Fibroblast of villous mesenchyme (primary cell): ENCODE measurements around the gene SMAD2. TPM values are rescaled to one million over a fixed set of nuclear protein-coding genes. Genes with fewer than 3 reads are reported as not detected.

ENCODE experiments used
- DNase-seq: peaks from one replicate; pipeline ENCODE4 v3.0.0-alpha.2; 2010; ENCODE audit warnings: low read depth
- H3K4me3 ChIP-seq: 2 replicates; pipeline ENCODE4 v1.5.1; 2011; ENCODE audit warnings: low read depth, mild to moderate bottlenecking, low read length
- CTCF ChIP-seq: IDR thresholded peaks from 2 replicates; pipeline ENCODE4 v1.5.1; 2012; ENCODE audit warnings: low read depth, mild to moderate bottlenecking, low read length; ENCODE audit not compliant: insufficient read depth
- total RNA-seq: library from RNA; depleted of rRNA; stranded (reverse); fragments of >200 nt; gene quantifications from 2 replicates; pipeline ENCODE4 v1.2.3, GENCODE V29; 2012

The SMAD2 gene
- total RNA-seq, 1 donor: 36.3 TPM

- no peak for DNase-seq
- no peak for TF ChIP-seq CTCF
- no peak overlapping the region for H3K4me3 ChIP-seq
These were observed 42.3 kb downstream of the SMAD2 start for GRCh38 chr18:47888156-47888555.

- no peak for DNase-seq
- no peak overlapping the region for H3K4me3 ChIP-seq
- no peak for TF ChIP-seq CTCF
These were observed 43.2 kb downstream of the SMAD2 start for GRCh38 chr18:47887227-47887626.

GRCh38 chr18:47883771-47884413 is 46.6 kb downstream of the SMAD2 start:
- peak; percentile 47 for DNase-seq
- TF ChIP-seq CTCF: no peak
- H3K4me3 ChIP-seq: no peak overlapping the region

- no peak for TF ChIP-seq CTCF
- DNase-seq: peak; percentile 44
These were observed 47.8 kb downstream of the SMAD2 start for GRCh38 chr18:47882641-47883040.

GRCh38 chr18:47881752-47882455 is 48.6 kb downstream of the SMAD2 start:
- peak; percentile 61 for DNase-seq
- no peak for TF ChIP-seq CTCF
- no peak overlapping the region for H3K4me3 ChIP-seq

More at GRCh38 chr18:47882641-47883040, 47.8 kb downstream of the SMAD2 start:
- no peak overlapping the region for H3K4me3 ChIP-seq

- TF ChIP-seq CTCF: no peak
- H3K4me3 ChIP-seq: no peak overlapping the region
- no peak for DNase-seq
These were observed 49.4 kb downstream of the SMAD2 start for GRCh38 chr18:47881042-47881441.

- H3K4me3 ChIP-seq: no peak overlapping the region
- DNase-seq: no peak
- no peak for TF ChIP-seq CTCF
These were observed 52.6 kb downstream of the SMAD2 start for GRCh38 chr18:47877892-47878291.
